KBM-7 (cell line): ENCODE results near the gene MERTK.
"Not testable (repeated sequence)": the region's sequence is repeated elsewhere in the genome, so short reads cannot be mapped to it uniquely, and the experiment has no call there.

Experiments
- DNase-seq: peaks from one replicate; pipeline ENCODE4 v3.0.0-alpha.2; 2015
- in situ Hi-C: fragments of 300-500 bp; cut with MboI; formaldehyde crosslinking; loops from 2 replicates; pipeline ENCODE4 v1.14.3; 2020; ENCODE audit warnings: low sequenced_read_pairs, low pct_unique_long_range_greater_than_20kb, mixed read lengths

MERTK gene

GRCh38 chr2:111905990-111906735 lies 7.8 kb downstream of the MERTK start:
- no peak for DNase-seq
- in situ Hi-C loops: loop anchor here (25.0 kb wide), 1 partner anchor 131 kb away; no protein-coding TSS in a partner anchor

DNA sequence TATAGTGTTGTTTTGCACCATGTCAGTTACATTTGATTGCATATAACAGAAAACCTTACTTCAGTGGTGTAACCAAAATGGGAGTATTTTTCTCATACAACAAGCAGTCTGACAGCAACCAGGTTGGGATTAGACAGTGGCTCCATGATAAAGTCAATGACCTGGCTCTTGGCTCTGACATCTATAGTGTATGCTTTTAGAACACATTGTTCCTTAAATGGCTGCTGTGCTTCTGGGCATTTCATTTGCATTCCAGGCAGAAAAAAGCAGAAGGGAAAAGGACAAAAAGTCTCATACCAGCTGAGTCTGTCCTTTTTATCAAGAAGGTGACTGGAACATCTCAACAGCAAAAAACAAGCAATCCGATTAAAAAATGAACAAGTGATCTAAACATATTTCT lies 10.2 kb downstream of the MERTK start:
- no peak for DNase-seq
- in situ Hi-C loops: loop anchor here (25.0 kb wide), 1 partner anchor 129 kb away; no protein-coding TSS in a partner anchor

GRCh38 chr2:111909079-111909478 lies 10.7 kb downstream of the MERTK start:
- in situ Hi-C loops: loop anchor here (25.0 kb wide), 1 partner anchor 128 kb away; no protein-coding TSS in a partner anchor
- no peak for DNase-seq

GRCh38 chr2:111909997-111910396 lies 11.6 kb downstream of the MERTK start:
- DNase-seq: not testable (repeated sequence)
- in situ Hi-C loops: loop anchor here (25.0 kb wide), 1 partner anchor 127 kb away; no protein-coding TSS in a partner anchor

DNA sequence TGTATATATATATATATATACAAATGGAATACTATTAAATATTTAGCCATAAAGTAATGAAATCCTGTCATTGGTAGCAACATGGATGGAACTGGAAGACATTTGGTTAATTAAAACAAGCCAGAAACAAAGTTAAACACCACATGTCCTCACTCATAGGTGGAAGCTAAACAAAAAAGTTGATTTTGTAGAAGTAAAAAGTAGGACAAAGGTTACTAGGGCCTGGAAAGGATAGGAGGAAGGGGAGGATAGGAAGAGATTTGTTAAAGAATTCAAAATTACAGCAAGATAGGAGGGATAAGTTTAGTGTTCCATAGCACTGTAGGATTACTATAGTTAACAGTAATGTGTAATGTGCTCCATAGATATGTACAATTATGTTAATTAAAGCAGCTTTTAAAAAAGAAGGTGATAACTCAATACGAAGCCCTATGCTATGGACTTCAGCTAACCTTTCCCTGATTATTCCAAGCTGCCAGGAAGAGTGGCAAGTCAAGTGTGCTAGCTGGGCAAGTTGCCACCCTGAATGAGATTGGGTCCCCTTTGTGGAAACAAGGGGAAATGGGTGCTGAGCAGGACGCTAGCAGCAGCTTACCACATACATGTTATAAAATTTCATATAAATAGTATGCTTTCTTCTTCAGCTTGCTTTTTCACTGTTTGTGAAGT lies 12.3 kb downstream of the MERTK start:
- in situ Hi-C loops: loop anchor here (25.0 kb wide), 1 partner anchor 127 kb away; no protein-coding TSS in a partner anchor
- DNase-seq: no peak

GRCh38 chr2:111911295-111911977 lies 13.0 kb downstream of the MERTK start:
- not testable (repeated sequence) for DNase-seq
- in situ Hi-C loops: loop anchor here (25.0 kb wide), 1 partner anchor 126 kb away; no protein-coding TSS in a partner anchor

DNA sequence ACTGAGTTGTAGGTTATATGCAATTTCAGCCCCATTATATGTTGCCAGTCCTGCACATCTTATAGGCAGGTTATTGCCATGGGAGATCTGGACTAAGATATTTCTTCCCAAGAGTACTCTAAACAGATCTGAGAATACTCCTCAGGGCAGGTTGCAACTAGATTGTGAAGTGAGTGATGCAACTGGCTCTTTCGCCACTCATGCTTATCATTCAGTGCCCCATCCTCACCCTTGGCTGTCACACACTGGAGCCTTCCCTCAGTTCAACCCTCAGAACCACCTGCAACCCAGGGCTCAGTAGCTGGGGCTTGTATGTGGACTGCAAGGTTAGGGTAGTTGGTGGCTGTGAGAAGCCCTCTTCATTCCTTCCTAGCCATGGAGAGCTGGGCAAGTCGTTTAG lies 14.1 kb downstream of the MERTK start:
- no peak for DNase-seq
- in situ Hi-C loops: loop anchor here (25.0 kb wide), 1 partner anchor 125 kb away; no protein-coding TSS in a partner anchor

DNA sequence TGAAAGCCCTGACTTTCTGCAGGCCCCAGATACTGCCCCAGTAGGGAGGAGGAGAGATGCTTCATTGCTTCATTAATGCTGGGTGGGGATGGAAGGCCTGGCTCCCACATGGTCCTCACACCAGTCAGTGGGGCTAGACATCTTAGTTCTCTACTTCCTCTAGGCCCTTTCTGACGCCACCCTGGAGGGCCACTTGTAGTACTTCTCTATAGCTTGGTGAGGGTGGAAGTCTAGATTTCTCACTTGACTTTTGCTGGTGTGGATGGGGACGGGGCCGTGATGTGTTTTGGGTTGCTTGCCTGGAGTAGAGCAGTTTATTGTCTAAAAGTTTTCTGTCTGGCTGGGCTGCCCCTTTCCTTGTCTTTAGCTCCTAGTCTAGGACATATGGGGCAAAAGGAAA lies 18.7 kb downstream of the MERTK start:
- DNase-seq: no peak
- in situ Hi-C loops: loop anchor here (25.0 kb wide), 1 partner anchor 120 kb away; no protein-coding TSS in a partner anchor

GRCh38 chr2:111918383-111918806 lies 20.0 kb downstream of the MERTK start:
- no peak for DNase-seq

GRCh38 chr2:111919365-111919764 lies 21.0 kb downstream of the MERTK start:
- in situ Hi-C loops: loop anchor here (25.0 kb wide), 1 partner anchor 118 kb away; no protein-coding TSS in a partner anchor
- DNase-seq: no peak

More at GRCh38 chr2:111918383-111918806, 20.0 kb downstream of the MERTK start:
- in situ Hi-C loops: loop anchor here (25.0 kb wide), 1 partner anchor 119 kb away; no protein-coding TSS in a partner anchor

DNA sequence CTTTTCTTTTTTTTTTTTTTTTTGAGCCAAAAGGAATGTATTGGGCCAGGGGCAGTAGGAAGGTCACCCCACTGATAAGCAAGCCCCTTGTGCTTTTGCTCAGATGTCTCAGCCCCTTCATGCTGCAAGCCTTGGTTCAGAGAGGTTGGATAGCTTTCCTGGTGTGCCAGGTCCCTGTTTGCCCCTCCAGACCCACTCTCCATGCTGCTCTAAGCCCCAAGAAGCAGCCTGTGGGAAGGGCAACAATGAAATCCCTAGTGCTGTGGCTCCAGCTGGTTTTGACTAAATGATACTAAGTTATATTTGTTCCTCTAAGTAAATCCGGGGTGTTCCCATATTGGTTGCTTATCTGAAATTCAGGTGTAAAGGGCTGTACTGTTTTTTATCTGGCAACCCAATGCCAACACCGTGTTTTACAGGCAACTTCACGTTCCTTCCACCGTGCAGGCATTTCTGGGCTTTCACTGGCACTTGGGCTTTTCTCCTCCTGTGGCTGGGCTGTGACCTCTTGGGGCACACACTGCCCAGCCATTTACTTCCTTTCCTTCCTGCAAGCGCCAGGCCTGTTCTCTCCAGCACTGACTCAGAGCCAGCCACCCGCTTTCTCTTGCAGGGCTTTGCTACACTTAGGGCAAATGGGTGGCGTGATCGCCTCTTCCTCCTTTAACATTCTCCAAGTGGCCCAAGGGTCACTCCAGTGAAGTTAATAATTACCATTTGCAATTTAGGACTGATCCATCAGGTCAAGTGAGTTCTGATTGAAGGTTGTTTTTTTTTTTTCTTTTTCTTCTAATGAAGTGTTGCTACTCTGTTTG lies 21.6 kb downstream of the MERTK start:
- in situ Hi-C loops: loop anchor here (25.0 kb wide), 1 partner anchor 117 kb away; no protein-coding TSS in a partner anchor

DNA sequence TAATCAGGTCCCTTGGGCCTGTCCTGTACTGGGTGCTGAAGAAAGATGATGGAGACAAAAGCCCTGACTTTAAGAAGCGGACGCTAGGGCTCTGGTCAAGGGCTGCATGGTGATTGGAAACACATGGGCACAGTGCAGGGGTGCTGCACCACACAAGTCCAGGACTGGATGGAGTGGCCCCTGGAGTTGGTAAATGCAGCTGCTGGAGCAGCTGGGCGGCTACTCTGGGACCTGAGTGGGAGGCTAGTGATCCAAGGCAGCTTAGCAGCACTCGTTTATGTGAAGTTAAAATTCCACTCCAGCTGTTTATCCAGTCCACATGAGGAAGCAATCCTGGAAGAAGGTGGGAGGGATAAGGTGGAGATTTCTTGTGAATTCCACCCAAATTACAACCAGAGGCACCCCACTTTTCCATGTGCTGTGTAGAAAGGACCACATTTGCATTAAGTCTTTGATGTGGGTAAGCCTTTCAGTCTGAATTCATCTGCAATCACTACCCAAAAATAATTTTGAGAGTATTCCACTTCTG lies 24.9 kb downstream of the MERTK start:
- in situ Hi-C loops: loop anchor here (25.0 kb wide), 1 partner anchor 114 kb away; no protein-coding TSS in a partner anchor
- no peak for DNase-seq

More for the DNA sequence above, 21.6 kb downstream of the MERTK start:
- DNase-seq: no peak

- DNase-seq: no peak
- in situ Hi-C loops: loop anchor here (25.0 kb wide), 1 partner anchor 113 kb away; no protein-coding TSS in a partner anchor
These were observed 26.3 kb downstream of the MERTK start for GRCh38 chr2:111924617-111925107.

- no peak for DNase-seq
- in situ Hi-C loops: no loop called here
These were observed 29.3 kb downstream of the MERTK start for GRCh38 chr2:111927723-111928122.

DNA sequence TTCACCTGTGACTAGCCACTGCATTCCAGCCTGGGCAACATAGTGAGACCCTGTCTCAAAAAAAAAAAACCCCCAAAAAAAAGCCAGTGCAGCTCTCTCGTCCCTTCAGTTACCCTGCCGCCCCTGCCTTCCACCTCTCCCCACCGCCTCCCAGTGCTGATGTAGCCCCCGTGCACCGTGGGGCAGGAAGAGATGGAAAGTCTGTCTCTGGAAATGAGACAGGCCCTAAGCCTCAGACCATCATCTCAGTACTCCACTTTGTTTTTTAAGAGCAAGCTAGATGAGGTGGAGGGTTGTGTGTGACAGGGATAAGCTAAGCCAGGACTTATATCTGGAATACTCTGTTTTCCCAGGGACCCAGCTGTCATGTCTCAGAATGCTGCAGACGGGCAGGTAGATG lies 32.0 kb downstream of the MERTK start:
- in situ Hi-C loops: no loop called here

DNA sequence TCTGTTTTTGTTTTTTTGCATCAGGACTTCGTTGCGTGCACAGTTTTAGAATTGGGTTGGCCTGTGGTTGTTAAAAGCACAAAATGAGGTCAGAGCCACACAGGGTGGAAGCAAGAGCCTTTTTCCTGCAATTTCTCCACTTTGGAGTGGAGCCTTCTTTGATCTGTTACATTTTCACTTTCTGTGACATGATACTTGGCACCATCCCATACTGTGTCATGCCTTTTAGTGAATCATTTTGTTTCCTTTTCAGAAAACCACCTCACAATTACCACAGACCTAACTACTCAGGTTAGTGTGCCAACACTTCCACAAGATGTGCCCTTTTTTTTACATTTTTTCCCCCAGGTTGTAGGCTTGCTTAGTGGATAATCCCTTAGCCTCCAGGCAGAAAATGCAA lies 32.5 kb downstream of the MERTK start:
- in situ Hi-C loops: no loop called here
- DNase-seq: no peak

More for the DNA sequence above, 32.0 kb downstream of the MERTK start:
- DNase-seq: no peak

- DNase-seq: no peak
- in situ Hi-C loops: no loop called here
These were observed 34.5 kb downstream of the MERTK start for GRCh38 chr2:111932841-111933291.

- in situ Hi-C loops, DNase-seq: not testable (repeated sequence)
These were observed 35.5 kb downstream of the MERTK start for GRCh38 chr2:111933900-111934299.
